WERI-Rb-1 (cell line): ENCODE results near the gene RRN3.

Experiments
- DNase-seq: peaks from one replicate; pipeline ENCODE4 v3.0.0-alpha.2; 2020
- H3K27ac ChIP-seq: fragments of 250-450 bp; sonication (Bioruptor Pico); 2 replicates; pipeline ENCODE4 v1.5.1; 2020; ENCODE audit warnings: mild to moderate bottlenecking, moderate library complexity
- H3K27me3 ChIP-seq: fragments of 250-450 bp; sonication (Bioruptor Pico); 2 replicates; pipeline ENCODE4 v1.5.1; 2021; ENCODE audit warnings: mild to moderate bottlenecking, low read depth, moderate library complexity; ENCODE audit not compliant: insufficient read depth, severe bottlenecking
- H3K36me3 ChIP-seq: fragments of 250-450 bp; sonication (Bioruptor Pico); 2 replicates; pipeline ENCODE4 v1.5.1; 2020; ENCODE audit warnings: mild to moderate bottlenecking, moderate library complexity
- H3K4me3 ChIP-seq: 2 replicates; pipeline ENCODE4 v1.5.1; 2011; ENCODE audit warnings: low read depth, mild to moderate bottlenecking, control low read depth, low read length
- H3K9me3 ChIP-seq: fragments of 250-450 bp; sonication (Bioruptor Pico); 2 replicates; pipeline ENCODE4 v1.5.1; 2021; ENCODE audit warnings: mild to moderate bottlenecking, moderate library complexity; ENCODE audit not compliant: severe bottlenecking
- CTCF ChIP-seq: IDR thresholded peaks from 2 replicates; pipeline ENCODE4 v1.5.1; 2011; ENCODE audit warnings: low read depth, mild to moderate bottlenecking, control low read depth, inconsistent platforms, low read length

RRN3 gene

GRCh38 chr16:15041271-15042004 is 52.6 kb downstream of the RRN3 start:
- peak overlapping the region; percentile 8 for H3K4me3 ChIP-seq
- DNase-seq = peak; percentile 75
- peaks cover 39% of the 10 kb centered on the region for H3K36me3 ChIP-seq
- TF ChIP-seq CTCF = peak; percentile 35; the same call in 1 of the 2 replicates
- peak overlapping the region; percentile 58 for H3K27ac ChIP-seq
- no peaks in the 10 kb centered on the region for H3K9me3 ChIP-seq
- H3K27me3 ChIP-seq = no peaks in the 10 kb centered on the region

GRCh38 chr16:15038689-15039088 is 55.4 kb downstream of the RRN3 start:
- no peak for TF ChIP-seq CTCF
- no peaks in the 10 kb centered on the region for H3K9me3 ChIP-seq
- peak; percentile 32 for DNase-seq
- H3K4me3 ChIP-seq = no peak overlapping the region
- H3K36me3 ChIP-seq = peaks cover 60% of the 10 kb centered on the region
- H3K27ac ChIP-seq = peak overlapping the region; percentile 10; the same call in 1 of the 2 replicates
- no peaks in the 10 kb centered on the region for H3K27me3 ChIP-seq

- Histone ChIP-seq H3K36me3 (peaks cover 64% of the 10 kb centered on the region), H3K4me3 (no peak overlapping the region), H3K9me3 (no peaks in the 10 kb centered on the region), H3K27me3 (no peaks in the 10 kb centered on the region), H3K27ac (no peak overlapping the region)
- no peak for DNase-seq
- no peak for TF ChIP-seq CTCF
Observed at GRCh38 chr16:15037745-15038144, 56.3 kb downstream of the RRN3 start.

GRCh38 chr16:15037003-15037402 is 57.1 kb downstream of the RRN3 start:
- Histone ChIP-seq H3K27me3 (no peaks in the 10 kb centered on the region), H3K27ac (no peak overlapping the region), H3K4me3 (no peak overlapping the region), H3K9me3 (no peaks in the 10 kb centered on the region), H3K36me3 (peaks cover 69% of the 10 kb centered on the region)
- no peak for TF ChIP-seq CTCF
- no peak for DNase-seq

- H3K36me3 ChIP-seq = peaks cover 78% of the 10 kb centered on the region
- no peaks in the 10 kb centered on the region for H3K27me3 ChIP-seq
- no peak for TF ChIP-seq CTCF
- no peak for DNase-seq
- no peak overlapping the region for H3K27ac ChIP-seq
- H3K4me3 ChIP-seq = no peak overlapping the region
- H3K9me3 ChIP-seq = no peaks in the 10 kb centered on the region
Observed at GRCh38 chr16:15035163-15035729, 58.8 kb downstream of the RRN3 start.
